ENCODE results near the gene LRP5.

- TF ChIP-seq, protein P1, sequence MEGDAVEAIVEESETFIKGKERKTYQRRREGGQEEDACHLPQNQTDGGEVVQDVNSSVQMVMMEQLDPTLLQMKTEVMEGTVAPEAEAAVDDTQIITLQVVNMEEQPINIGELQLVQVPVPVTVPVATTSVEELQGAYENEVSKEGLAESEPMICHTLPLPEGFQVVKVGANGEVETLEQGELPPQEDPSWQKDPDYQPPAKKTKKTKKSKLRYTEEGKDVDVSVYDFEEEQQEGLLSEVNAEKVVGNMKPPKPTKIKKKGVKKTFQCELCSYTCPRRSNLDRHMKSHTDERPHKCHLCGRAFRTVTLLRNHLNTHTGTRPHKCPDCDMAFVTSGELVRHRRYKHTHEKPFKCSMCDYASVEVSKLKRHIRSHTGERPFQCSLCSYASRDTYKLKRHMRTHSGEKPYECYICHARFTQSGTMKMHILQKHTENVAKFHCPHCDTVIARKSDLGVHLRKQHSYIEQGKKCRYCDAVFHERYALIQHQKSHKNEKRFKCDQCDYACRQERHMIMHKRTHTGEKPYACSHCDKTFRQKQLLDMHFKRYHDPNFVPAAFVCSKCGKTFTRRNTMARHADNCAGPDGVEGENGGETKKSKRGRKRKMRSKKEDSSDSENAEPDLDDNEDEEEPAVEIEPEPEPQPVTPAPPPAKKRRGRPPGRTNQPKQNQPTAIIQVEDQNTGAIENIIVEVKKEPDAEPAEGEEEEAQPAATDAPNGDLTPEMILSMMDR (IDR thresholded peaks at IDR 0.05; ENCODE audit: low read depth, low read length): no peak
- TF ChIP-seq POLR2A (IDR thresholded peaks at IDR 0.05; ENCODE audit: extremely low read depth, insufficient read length): no peak
- no peak for TF ChIP-seq MYC (IDR thresholded peaks at IDR 0.05; ENCODE audit: low read depth, low read length)
- TF ChIP-seq MAX (IDR thresholded peaks at IDR 0.05; ENCODE audit: low read depth, low read length): no peak
These were observed 50.5 kb downstream of the LRP5 start for GRCh38 chr11:68362801-68363379.
